Hematopoietic multipotent progenitor cell treated with erythropoietin and hydrocortisone succinate and interleukin-3 and kit ligand, for 6 days (in vitro differentiated cells): ENCODE data around the gene LDLRAD4.

ENCODE experiments used
- DNase-seq: peaks from one replicate; pipeline ENCODE4 v3.0.0-alpha.2; 2015

The LDLRAD4 gene

GRCh38 chr18:13628211-13628610 is 409.7 kb downstream of the LDLRAD4 start:
- no peak for DNase-seq

GRCh38 chr18:13629841-13630715 is 411.5 kb downstream of the LDLRAD4 start:
- DNase-seq = peak; percentile 89

GRCh38 chr18:13630716-13631268 is 412.2 kb downstream of the LDLRAD4 start:
- no peak for DNase-seq

GRCh38 chr18:13633700-13634099 is 415.1 kb downstream of the LDLRAD4 start:
- DNase-seq = no peak

- DNase-seq = no peak
These were observed 416.5 kb downstream of the LDLRAD4 start for GRCh38 chr18:13635046-13635445.

GRCh38 chr18:13638719-13639595 is 420.4 kb downstream of the LDLRAD4 start:
- no peak for DNase-seq

GRCh38 chr18:13640266-13640860 is 421.8 kb downstream of the LDLRAD4 start:
- DNase-seq = no peak

GRCh38 chr18:13641551-13642439 is 423.2 kb downstream of the LDLRAD4 start:
- DNase-seq = peak; percentile 56

GRCh38 chr18:13642440-13642827 is 423.9 kb downstream of the LDLRAD4 start:
- DNase-seq = no peak

GRCh38 chr18:13643261-13643751 is 424.7 kb downstream of the LDLRAD4 start:
- DNase-seq = no peak

GRCh38 chr18:13645093-13645492 is 426.5 kb downstream of the LDLRAD4 start:
- DNase-seq = no peak

- no peak for DNase-seq
These were observed 428.1 kb downstream of the LDLRAD4 start for GRCh38 chr18:13646633-13647032.

- peak; percentile 24 for DNase-seq
These were observed 429.2 kb downstream of the LDLRAD4 start for GRCh38 chr18:13647761-13648160.

GRCh38 chr18:13649397-13650390 is 431.1 kb downstream of the LDLRAD4 start:
- no peak for DNase-seq

GRCh38 chr18:13653746-13654433 is 435.3 kb downstream of the LDLRAD4 start:
- DNase-seq = no peak

- no peak for DNase-seq
These were observed 439.4 kb downstream of the LDLRAD4 start for GRCh38 chr18:13657974-13658373.

- no peak for DNase-seq
These were observed 440.1 kb downstream of the LDLRAD4 start for GRCh38 chr18:13658436-13659204.

- no peak for DNase-seq
These were observed 441.9 kb downstream of the LDLRAD4 start for GRCh38 chr18:13660510-13660909.
